HG03064 (cell line): ENCODE results near the gene DCTN3.

ENCODE experiments used
- ATAC-seq: cut with Tn5 transposase; IDR thresholded peaks from one replicate; pipeline ENCODE4 v1.9.1; 2021; ENCODE audit warnings: low read depth; ENCODE audit not compliant: unreplicated experiment

The DCTN3 gene

DNA sequence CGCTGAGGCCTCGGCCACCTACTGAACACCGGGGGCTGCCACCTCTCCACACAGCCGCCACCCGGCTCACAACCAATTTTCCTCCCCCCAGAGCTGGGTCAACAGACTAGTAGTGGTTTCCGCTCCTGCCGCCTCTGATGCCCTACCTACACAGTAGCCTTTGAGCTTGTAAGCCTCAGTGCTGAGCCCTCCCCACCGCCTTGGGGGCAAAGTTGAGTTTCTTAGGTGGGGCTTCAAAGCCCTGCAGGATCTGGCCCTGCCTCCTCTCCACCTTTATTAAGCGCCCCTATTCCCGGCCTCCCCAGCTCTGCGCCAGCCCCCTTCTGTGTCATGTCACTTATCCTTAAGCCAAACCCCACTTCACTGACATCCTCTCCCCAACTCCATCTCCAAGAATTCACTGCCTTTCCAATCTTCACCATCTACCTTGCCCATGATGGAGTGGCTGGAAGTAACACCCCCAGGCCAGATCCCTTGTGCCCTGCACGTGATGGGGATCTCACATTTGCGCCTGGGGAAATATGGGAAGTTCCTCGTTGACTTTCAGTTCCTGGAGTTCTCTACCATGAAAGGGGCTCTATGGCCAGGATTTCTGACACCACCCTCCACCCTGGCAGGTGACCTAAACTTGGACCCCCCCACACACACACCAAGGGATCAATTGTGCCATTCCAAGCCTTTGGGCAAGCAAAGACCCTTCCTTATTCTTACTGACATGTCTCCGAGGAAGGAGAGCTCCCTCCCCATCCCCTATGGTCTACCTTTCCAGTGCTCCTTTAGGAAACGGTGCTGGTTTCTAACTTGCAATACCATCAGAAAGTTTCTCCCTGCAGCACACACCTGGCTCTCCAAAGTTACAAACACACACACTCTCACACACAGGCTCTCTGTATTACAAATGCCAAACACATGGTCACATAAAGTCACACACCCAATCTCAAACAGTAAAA, 28.1 kb downstream of the DCTN3 start:
- no peak for ATAC-seq

- ATAC-seq, result no peak
Measured at GRCh38 chr9:34591248-34591916, 28.9 kb downstream of the DCTN3 start.

DNA sequence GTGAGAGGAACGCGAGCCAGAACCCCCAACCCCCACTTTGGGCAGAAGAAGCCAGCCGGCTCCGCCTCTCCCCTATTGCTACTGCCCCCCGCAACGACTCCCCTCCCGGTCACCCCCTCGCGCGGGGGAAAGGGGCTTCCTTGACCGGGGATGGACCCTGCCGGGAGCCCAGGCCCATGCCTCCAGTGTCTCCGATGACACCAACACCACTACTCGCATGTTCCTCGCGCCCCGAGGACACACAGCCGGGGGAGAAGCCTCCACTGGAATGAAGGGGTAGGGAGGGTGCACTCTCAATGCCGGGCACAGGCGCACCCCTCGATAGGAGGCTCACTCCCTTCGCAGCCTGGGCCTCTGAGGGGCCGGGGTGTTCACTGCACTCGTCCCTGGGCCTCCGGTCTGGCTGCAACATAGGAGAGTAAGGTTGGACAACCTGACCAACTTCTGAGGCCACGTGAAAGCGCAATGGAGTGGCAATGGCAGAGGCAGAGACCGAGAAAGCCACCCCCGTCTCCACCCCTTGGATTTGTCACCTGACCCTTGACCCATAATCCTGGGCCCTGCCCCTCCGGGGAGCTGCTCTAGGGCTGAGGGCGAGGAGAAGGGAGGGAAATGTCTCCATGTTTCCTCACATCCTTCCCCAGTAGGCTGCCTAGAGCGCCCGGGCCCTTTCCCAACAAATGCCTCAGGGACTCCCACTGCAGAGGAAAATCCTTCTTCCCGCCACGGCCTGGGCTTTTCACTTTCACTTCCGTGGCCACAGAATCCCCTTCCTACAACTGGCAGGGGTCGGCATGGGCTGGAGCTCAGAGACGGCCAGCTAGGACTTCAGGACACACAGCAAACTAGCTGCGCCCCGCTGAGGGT, 29.7 kb downstream of the DCTN3 start:
- ATAC-seq, result no peak

- no peak for ATAC-seq
Measured at GRCh38 chr9:34589636-34590380, 30.5 kb downstream of the DCTN3 start, which contains the start of gene CNTFR. Gene CNTFR, minus strand, starts transcription at chr9:34589724. Its CDS starts 20,743 bp downstream, at chr9:34568981.

DNA sequence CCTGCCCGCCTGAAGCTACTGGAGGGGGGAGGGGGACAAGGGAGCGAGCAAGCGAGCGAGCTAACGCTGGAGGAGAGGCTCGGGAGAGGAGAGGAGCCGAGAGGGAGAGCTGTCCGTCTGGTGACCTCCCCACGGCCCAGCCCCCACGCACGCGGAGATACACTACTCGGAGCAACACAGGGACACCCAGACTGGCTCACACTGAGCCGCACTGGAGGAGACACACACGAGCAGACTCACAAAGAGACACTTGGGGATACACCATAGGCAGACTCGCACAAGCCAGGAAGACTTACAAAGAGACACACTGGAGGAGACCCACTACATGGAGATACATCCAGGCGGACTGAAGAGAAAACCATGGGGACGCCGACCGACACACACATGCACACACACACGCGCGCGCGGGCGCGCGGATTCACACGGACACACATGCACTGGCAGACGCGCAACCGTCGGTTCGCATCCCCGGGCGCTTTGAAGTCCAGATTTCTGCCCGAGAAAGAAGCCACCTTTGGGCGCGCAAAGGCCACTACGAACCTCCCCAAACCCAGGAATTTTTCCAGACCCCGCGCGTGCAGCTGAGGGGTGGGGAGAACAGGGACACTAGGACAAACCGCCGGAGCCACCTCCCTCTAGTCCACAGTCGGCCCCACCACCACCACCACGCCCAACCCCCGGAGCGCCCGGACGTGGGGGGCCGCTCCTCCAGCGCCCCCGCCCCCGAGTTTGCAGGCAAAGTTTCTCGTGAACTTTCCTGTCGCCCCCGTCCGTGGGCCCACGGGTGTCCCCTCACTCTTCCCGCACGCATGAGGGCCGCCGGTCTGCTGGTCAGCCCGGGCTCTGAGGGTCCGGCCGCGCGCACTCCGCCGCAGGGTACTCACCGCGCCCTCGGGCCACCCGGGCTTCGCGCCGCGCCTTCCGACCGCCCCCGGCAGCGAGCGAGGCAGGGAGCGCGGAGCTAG, 31.3 kb downstream of the DCTN3 start:
- no peak for ATAC-seq

DNA sequence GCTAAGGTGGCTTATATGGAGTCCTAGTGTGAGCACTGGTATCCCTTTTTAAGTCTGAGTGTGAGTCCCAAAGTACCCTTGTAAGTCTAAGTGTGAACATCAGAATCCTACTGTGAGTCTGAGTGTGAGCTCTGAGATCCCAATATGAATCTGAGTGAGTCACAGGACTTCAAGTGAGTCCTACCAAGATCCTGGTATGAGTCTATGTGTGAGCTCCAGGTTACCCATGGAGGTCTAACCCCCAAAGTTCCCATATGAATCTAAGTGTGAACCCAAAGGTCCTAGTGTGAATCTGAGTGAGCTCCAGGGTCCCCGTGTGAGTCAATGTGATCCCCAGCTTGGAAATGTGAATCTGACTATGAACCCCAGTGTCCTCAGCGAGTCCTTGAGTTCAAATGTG, 33.0 kb downstream of the DCTN3 start:
- ATAC-seq, result no peak

- no peak for ATAC-seq
Measured at GRCh38 chr9:34585946-34586669, 34.2 kb downstream of the DCTN3 start.

DNA sequence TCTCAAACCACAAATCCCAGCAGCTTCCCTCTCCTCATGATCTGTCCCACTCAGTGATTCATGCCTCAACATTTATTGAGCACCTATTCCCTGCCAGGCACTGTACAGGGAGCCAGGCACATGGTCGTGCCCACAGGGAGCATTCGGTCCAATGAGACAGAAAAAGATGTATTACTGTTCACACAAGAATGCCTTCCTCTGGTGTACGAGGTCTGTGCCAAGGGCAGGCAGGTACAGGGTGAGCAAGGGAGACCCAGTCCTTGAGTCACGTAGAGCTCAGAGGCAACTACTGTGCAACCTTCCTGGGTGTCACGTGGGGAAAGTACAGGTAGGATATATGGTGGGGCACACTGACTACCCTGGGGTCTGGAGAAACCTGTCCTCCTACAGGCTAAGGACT, 35.3 kb downstream of the DCTN3 start:
- ATAC-seq, result no peak

DNA sequence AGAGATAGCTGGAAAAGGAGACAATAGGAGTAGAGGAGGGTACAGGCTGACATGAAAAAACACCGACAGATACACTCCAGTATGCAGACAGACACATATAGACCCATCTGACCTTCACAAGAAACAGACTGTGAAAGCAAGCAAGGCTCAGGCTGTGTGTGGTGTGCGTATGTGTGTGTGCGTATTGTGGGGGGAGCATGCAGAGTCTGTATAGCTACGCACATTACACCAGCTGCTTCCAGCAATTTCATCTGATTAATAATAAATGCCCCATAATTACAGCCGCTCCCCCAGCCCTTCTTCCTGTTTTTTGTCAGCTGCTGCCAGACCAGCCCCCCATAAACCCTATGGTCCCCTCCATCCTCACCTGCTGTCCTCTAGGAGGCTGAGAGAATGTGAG, 37.5 kb downstream of the DCTN3 start:
- no peak for ATAC-seq

- no peak for ATAC-seq
Measured at GRCh38 chr9:34581318-34581717, 39.0 kb downstream of the DCTN3 start.

DNA sequence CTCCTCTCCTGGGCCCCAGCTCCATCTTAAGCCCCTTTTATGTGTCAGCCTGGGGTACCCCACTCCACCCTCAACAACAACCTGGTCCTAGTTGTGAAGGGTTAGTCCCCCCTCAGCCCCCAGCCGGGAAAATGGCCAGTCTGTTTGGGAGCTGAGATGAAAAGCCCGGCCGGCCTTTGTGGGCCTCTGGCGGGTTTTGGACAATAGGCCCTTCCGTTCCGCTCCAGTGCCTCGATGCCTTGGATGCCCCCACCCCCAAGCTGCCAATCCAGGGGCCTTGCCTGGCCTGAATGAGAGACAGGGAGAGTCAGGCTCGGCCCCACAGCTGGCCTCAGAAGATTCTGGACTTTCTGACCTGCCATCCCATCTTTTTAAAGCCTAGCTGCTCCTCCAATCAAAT, 39.9 kb downstream of the DCTN3 start:
- no peak for ATAC-seq

GRCh38 chr9:34579808-34580163, 40.5 kb downstream of the DCTN3 start:
- no peak for ATAC-seq

- no peak for ATAC-seq
Measured at GRCh38 chr9:34579104-34579807, 41.0 kb downstream of the DCTN3 start.

- ATAC-seq, result no peak
Measured at GRCh38 chr9:34578241-34579103, 41.8 kb downstream of the DCTN3 start.

DNA sequence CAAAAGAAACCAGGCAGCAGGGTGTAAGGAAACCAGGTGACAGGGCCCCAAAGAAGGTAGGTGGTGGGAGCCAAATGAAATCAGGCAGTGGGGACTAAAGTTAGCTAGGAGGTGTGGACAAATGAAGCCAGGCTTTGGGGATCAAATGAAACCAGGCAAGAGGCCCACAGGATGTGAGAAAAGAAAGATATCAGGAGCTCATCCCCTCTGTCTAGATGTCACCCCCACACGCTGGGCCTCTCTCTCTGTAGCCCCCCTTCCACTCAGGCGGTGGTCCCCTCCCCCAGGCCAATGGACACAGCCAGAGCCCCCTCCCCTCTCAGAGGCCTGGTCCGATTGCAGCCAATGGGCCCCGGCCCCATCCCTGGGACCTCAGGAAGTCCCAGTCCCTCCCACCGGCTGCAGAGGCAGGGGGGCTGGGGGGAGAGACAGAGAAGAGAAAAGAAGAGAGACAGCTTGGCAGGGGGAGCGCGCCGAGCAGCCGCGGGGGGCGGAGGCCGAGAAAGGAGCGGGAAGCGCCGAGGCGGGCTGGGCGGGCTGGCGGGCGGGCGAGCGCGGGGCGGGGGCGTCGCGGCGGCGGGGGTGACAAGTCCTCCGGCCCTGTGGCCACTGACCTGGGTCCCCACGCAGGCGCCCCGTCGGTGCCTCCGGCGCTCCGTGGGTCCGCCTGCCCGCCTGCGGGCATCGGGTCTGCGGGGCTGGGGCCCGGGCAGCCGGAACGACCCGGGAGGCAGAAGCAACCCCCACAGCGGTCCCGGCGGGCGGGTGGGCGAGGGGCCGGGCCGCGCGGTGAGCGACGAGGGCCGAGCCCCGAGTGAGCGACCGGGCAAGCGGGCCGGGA, 42.7 kb downstream of the DCTN3 start:
- no peak for ATAC-seq
